Progenitor cell of endocrine pancreas (in vitro differentiated cells): Measurements from ENCODE around the gene TCOF1. TPM values are rescaled to one million over a fixed set of nuclear protein-coding genes. Genes with fewer than 3 reads are reported as not detected.

Experiments
- DNase-seq: peaks from one replicate; pipeline ENCODE4 v3.0.0; 2021; ENCODE audit warnings: low spot score; ENCODE audit not compliant: unreplicated experiment
- H3K27ac Mint-ChIP-seq: 2 replicates; pipeline ENCODE4 v1.8.0; 2021; ENCODE audit warnings: mild to moderate bottlenecking, moderate library complexity, mixed read lengths
- H3K27me3 Mint-ChIP-seq: 2 replicates; pipeline ENCODE4 v1.8.0; 2021; ENCODE audit warnings: mixed read lengths
- H3K36me3 Mint-ChIP-seq: 2 replicates; pipeline ENCODE4 v1.8.0; 2022; ENCODE audit warnings: mixed read lengths; ENCODE audit not compliant: insufficient read depth
- H3K4me1 Mint-ChIP-seq: 2 replicates; pipeline ENCODE4 v1.8.0; 2021; ENCODE audit warnings: low read depth, mixed read lengths
- H3K4me3 Mint-ChIP-seq: 2 replicates; pipeline ENCODE4 v1.8.0; 2021; ENCODE audit warnings: low read depth, mild to moderate bottlenecking, moderate library complexity, mixed read lengths
- H3K9me3 Mint-ChIP-seq: 2 replicates; pipeline ENCODE4 v1.8.0; 2021; ENCODE audit warnings: low read depth, mixed read lengths
- total RNA-seq: library from RNA; stranded (reverse); gene quantifications from 2 replicates; pipeline ENCODE4 v1.2.1, GENCODE V29; 2021
- TF ChIP-seq, protein P1 (sequence below): fragments of 200-600 bp; sonication (generic); IDR thresholded peaks from one replicate; pipeline ENCODE4 v1.5.0; 2021; ENCODE audit warnings: antibody characterized with exemption, mild to moderate bottlenecking; ENCODE audit not compliant: unreplicated experiment

The TCOF1 gene
- total RNA-seq, 1 donor from 2014 or later: 58.9 TPM

DNA sequence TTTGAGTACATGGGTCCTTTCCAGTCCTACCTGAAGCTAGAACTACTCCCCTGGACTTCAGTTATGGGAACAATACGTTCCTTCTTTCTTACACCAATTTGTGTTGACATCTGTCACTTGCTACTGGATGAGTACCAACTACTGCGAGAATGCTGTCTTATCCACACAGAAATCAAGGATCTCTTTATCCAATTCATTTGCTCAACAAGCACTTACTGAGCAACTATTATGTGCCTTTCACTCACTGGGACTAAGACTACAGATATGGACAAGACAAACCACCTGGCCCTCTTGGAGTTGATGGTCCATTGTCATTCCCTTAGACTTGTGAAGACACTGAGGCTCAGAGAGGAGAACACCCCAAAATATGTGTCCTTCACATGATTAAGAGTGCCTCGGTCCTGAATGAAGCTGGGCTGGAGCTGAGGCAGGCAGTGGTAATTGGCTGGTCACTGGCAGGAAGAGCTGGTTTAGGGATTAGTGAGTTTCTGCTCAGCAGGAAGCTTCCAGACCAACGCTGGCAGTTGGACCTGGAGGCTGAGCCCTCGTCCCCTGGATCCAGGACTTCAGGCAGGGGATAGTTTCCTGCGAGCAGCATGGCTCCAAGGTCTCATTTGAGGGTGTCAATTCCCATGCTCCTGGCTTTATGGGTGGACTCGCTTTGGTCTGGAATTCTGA is 46.3 kb upstream of the TCOF1 start:
- no peak for DNase-seq
- Mint-ChIP-seq H3K27ac (no peak overlapping the region), H3K36me3 (no peaks in the 10 kb centered on the region), H3K4me3 (no peak overlapping the region), H3K9me3 (no peaks in the 10 kb centered on the region), H3K4me1 (peaks cover 5% of the 10 kb centered on the region), H3K27me3 (peaks cover 10% of the 10 kb centered on the region)
- TF ChIP-seq, protein P1, sequence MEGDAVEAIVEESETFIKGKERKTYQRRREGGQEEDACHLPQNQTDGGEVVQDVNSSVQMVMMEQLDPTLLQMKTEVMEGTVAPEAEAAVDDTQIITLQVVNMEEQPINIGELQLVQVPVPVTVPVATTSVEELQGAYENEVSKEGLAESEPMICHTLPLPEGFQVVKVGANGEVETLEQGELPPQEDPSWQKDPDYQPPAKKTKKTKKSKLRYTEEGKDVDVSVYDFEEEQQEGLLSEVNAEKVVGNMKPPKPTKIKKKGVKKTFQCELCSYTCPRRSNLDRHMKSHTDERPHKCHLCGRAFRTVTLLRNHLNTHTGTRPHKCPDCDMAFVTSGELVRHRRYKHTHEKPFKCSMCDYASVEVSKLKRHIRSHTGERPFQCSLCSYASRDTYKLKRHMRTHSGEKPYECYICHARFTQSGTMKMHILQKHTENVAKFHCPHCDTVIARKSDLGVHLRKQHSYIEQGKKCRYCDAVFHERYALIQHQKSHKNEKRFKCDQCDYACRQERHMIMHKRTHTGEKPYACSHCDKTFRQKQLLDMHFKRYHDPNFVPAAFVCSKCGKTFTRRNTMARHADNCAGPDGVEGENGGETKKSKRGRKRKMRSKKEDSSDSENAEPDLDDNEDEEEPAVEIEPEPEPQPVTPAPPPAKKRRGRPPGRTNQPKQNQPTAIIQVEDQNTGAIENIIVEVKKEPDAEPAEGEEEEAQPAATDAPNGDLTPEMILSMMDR: no peak

DNA sequence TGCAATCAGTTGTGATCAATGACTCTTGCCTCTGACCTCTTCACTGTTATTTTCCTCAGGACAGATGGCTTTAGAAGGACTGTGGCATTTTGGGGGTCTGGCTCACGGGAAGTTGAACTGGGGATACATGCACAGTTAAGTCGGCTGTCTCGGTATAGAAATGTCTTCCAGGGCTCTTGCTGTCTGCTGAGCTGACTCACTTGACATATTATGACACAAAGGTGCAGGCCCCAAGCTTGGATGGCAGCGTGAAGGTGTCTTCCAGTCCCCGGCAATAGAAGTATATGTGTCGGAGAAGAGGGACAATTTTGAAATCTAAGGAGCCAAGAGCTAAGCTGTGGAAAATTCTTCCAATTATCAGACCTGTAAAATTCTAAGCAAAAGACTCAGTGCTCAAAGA is 45.0 kb upstream of the TCOF1 start:
- Mint-ChIP-seq H3K9me3 (no peaks in the 10 kb centered on the region), H3K27ac (no peak overlapping the region), H3K36me3 (no peaks in the 10 kb centered on the region), H3K4me1 (peaks cover 5% of the 10 kb centered on the region), H3K4me3 (no peak overlapping the region), H3K27me3 (peaks cover 9% of the 10 kb centered on the region)
- TF ChIP-seq, protein P1: no peak
- DNase-seq: no peak

DNA sequence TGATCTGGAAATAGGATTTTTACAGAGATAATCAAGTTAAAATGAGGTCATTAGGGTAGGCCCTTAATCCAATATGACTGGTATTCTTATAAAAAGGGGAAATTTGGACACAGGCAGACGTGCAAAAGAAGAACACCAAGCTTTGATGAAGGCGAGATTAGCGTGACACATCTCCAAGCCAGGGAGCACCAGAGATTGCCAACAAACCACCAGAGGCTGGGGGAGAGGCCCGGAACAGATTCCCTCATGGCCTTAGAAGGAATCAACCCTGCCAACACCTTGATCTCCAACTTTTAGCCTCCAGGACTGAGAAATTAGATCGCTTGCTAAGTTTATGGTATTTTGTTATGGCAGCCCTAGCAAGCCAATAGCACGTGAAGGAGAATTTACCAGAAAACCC is 44.0 kb upstream of the TCOF1 start:
- H3K4me3 Mint-ChIP-seq: no peak overlapping the region
- H3K9me3 Mint-ChIP-seq: no peaks in the 10 kb centered on the region
- H3K27me3 Mint-ChIP-seq: peaks cover 11% of the 10 kb centered on the region
- no peak for DNase-seq
- H3K27ac Mint-ChIP-seq: no peak overlapping the region
- H3K36me3 Mint-ChIP-seq: no peaks in the 10 kb centered on the region
- TF ChIP-seq, protein P1: no peak
- H3K4me1 Mint-ChIP-seq: peaks cover 2% of the 10 kb centered on the region

DNA sequence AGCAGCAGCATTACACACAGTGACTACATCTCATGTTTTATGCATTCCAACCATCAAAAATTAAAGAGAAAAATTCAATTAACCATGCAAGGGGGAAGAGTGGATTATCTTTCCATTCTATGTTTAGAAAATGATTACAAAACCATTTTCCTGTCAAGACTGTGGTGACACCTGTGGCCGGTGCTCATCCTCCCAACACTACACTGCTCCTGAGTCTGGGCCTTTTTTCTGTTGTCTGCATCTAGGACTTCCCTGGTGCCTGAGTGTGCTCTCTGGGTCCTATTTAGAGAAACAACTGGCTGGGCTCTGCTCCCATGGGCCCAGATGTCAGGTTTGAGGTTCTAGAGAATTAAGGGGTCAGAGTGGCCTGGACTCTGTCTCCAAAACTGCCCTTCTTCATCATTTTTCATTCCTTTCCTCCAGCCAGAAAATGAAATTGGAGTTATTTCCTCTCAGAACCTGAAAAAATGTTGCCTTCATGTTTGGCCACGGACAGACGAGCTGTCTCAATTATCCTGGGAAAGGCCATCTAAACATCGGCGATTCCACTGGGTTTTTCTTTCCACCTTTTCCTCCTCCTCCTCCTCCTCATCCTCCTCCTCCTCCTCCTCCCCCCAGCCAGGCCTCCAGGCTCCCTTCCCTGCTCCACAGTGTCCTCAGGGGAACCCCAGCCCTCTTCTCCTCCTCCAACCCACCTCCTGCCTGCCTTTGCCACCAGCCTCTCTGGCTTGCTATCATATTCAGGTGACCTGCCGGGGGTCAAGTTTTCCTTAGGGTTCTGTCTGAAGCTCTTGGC is 43.4 kb upstream of the TCOF1 start:
- Mint-ChIP-seq H3K27ac (no peak overlapping the region), H3K9me3 (no peaks in the 10 kb centered on the region), H3K36me3 (no peaks in the 10 kb centered on the region), H3K4me1 (peaks cover 4% of the 10 kb centered on the region), H3K27me3 (peaks cover 13% of the 10 kb centered on the region), H3K4me3 (no peak overlapping the region)
- no peak for DNase-seq
- TF ChIP-seq, protein P1: no peak

DNA sequence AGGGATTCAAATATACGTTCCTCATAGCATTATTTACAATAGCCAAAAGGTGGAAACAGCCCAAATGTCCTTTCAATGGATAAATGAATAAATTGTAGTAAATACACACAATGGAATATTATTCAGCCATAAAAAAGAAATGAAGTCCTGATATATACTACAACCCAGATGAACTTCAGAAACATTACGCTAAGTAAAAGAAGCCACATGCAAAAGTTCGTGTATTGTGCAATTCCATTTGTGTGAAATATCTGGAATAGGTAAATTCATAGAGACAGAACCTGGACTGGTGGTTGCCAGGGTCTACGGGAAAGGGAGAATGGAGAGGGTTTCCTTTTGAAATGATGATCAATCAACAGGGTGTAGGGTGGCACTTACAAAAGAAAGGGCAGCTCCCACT is 42.3 kb upstream of the TCOF1 start:
- Mint-ChIP-seq H3K9me3 (no peaks in the 10 kb centered on the region), H3K36me3 (no peaks in the 10 kb centered on the region), H3K27ac (no peak overlapping the region), H3K27me3 (peaks cover 13% of the 10 kb centered on the region), H3K4me1 (peaks cover 4% of the 10 kb centered on the region), H3K4me3 (no peak overlapping the region)
- DNase-seq: no peak
- TF ChIP-seq, protein P1: no peak
